CD14-positive monocyte (primary cell): ENCODE results near the gene EXO1. TPM values are rescaled to one million over a fixed set of nuclear protein-coding genes. Genes with fewer than 3 reads are reported as not detected.

Source experiments
- DNase-seq, 3 donors: peaks; one replicate each; pipeline ENCODE4 v3.0.0-alpha.2; 2011 to 2022
- H2AFZ ChIP-seq: 2 replicates; pipeline ENCODE4 v1.6.0; 2012; ENCODE audit warnings: mild to moderate bottlenecking, low read depth, low read length, inconsistent platforms; ENCODE audit not compliant: insufficient read depth, poor library complexity, severe bottlenecking
- H3K27ac ChIP-seq, 2 donors: 1 replicate in 1 of 2; 2 replicates in 1 of 2; pipeline ENCODE4 v1.5.1; 2012 to 2013; ENCODE audit warnings: low read length in 2 of 2, control low read depth in 1 of 2, inconsistent platforms in 1 of 2, low read depth in 1 of 2, mild to moderate bottlenecking in 1 of 2
- H3K27me3 ChIP-seq, 2 donors: one replicate each; pipeline versions ENCODE4 v1.6.0 to v1.6.1; 2011 to 2013; ENCODE audit warnings: low read length in 2 of 2; ENCODE audit not compliant: control insufficient read depth in 2 of 2, insufficient read depth in 2 of 2
- H3K36me3 ChIP-seq, 2 donors: replicated peaks in 1 of 2; 1 replicate in 1 of 2; 2 replicates in 1 of 2; pipeline versions ENCODE4 v1.5.1 to v1.6.1; 2012 to 2013; ENCODE audit warnings: low read length in 2 of 2, control low read depth in 1 of 2, inconsistent platforms in 1 of 2, mild to moderate bottlenecking in 1 of 2; ENCODE audit not compliant: insufficient read depth in 2 of 2, control insufficient read depth in 1 of 2
- H3K4me1 ChIP-seq, 2 donors: 1 replicate in 1 of 2; 2 replicates in 1 of 2; pipeline versions ENCODE4 v1.5.1 to v1.6.1; 2012 to 2013; ENCODE audit warnings: low read length in 2 of 2, control low read depth in 1 of 2, inconsistent platforms in 1 of 2, mild to moderate bottlenecking in 1 of 2, moderate library complexity in 1 of 2; ENCODE audit not compliant: insufficient read depth in 2 of 2, control insufficient read depth in 1 of 2
- H3K4me2 ChIP-seq: replicated peaks from 2 replicates; pipeline ENCODE3; 2012; ENCODE audit warnings: low read length, moderate library complexity, mild to moderate bottlenecking; ENCODE audit not compliant: poor library complexity, severe bottlenecking; ENCODE audit errors: extremely low read depth
- H3K4me3 ChIP-seq, 3 experiments: fragments of 200-600 bp in 1 of 3; sonication (generic) in 1 of 3; replicated peaks in 1 of 3; 1 replicate in 2 of 3; 2 replicates in 1 of 3; pipeline ENCODE4 v1.5.1; 2011 to 2013; ENCODE audit warnings: low read length in 3 of 3, mild to moderate bottlenecking in 3 of 3, control low read depth in 2 of 3, low read depth in 2 of 3, inconsistent platforms in 1 of 3, moderate library complexity in 1 of 3
- H3K79me2 ChIP-seq: 2 replicates; pipeline ENCODE4 v1.6.0; 2012; ENCODE audit warnings: mild to moderate bottlenecking, control low read depth, inconsistent platforms, low read length, moderate library complexity; ENCODE audit not compliant: insufficient read depth
- H3K9ac ChIP-seq: 2 replicates; pipeline ENCODE4 v1.6.0; 2017; ENCODE audit warnings: low read length, mild to moderate bottlenecking; ENCODE audit not compliant: insufficient read depth, poor library complexity, severe bottlenecking
- H3K9me3 ChIP-seq, 2 donors: replicated peaks in 1 of 2; 1 replicate in 1 of 2; 2 replicates in 1 of 2; pipeline versions ENCODE4 v1.5.1 to v1.6.1; 2012 to 2013; ENCODE audit warnings: low read length in 2 of 2, control low read depth in 1 of 2; ENCODE audit not compliant: control insufficient read depth in 1 of 2, insufficient read depth in 1 of 2
- H4K20me1 ChIP-seq: 2 replicates; pipeline ENCODE4 v1.6.0; 2012; ENCODE audit warnings: mild to moderate bottlenecking, low read length, control low read depth, moderate library complexity; ENCODE audit not compliant: insufficient read depth
- H3K27ac Mint-ChIP-seq, 7 donors: one replicate each; pipeline ENCODE4 v1.8.0; 2020; ENCODE audit warnings: mild to moderate bottlenecking in 7 of 7, mixed read lengths in 7 of 7, moderate library complexity in 6 of 7, inconsistent platforms in 2 of 7
- H3K27me3 Mint-ChIP-seq, 3 donors: one replicate each; pipeline ENCODE4 v1.8.0; 2021 to 2022; ENCODE audit warnings: low read depth in 3 of 3, mild to moderate bottlenecking in 3 of 3, mixed read lengths in 3 of 3, moderate library complexity in 3 of 3, inconsistent platforms in 1 of 3
- H3K36me3 Mint-ChIP-seq, 2 donors: one replicate each; pipeline ENCODE4 v1.8.0; 2020; ENCODE audit warnings: mixed read lengths in 2 of 2, inconsistent platforms in 1 of 2, mild to moderate bottlenecking in 1 of 2
- H3K4me1 Mint-ChIP-seq: one replicate; pipeline ENCODE4 v1.8.0; 2020; ENCODE audit warnings: mild to moderate bottlenecking, mixed read lengths
- H3K4me3 Mint-ChIP-seq, 2 donors: one replicate each; pipeline ENCODE4 v1.8.0; 2020; ENCODE audit warnings: mild to moderate bottlenecking in 2 of 2, mixed read lengths in 2 of 2, moderate library complexity in 1 of 2
- H3K9me3 Mint-ChIP-seq, 7 donors: one replicate each; pipeline ENCODE4 v1.8.0; 2020 to 2022; ENCODE audit warnings: mixed read lengths in 7 of 7, mild to moderate bottlenecking in 6 of 7, moderate library complexity in 6 of 7, inconsistent platforms in 2 of 7
- CTCF ChIP-seq: fragments of 200-600 bp; IDR thresholded peaks from one replicate; pipeline ENCODE4 v1.8.0; 2022; ENCODE audit warnings: antibody characterized with exemption, mild to moderate bottlenecking
- WGBS: methylation state at CpG from one replicate; pipeline ENCODE4 v1.1.5; 2013; ENCODE audit warnings: missing lambda C conversion rate; ENCODE audit not compliant: insufficient coverage; 5-methylcytosine and 5-hydroxymethylcytosine counted together
- intact Hi-C, 2 donors: fragments of 100-400 bp; cut with micrococcal nuclease; formaldehyde crosslinking; loops; one replicate each; pipeline versions ENCODE4 v1.15.0 to v1.15.1; 2023
- polyA plus RNA-seq, 3 donors: library from polyadenylated mRNA; depleted of rRNA in 1 of 3; unstranded in 2 of 3; stranded (reverse) in 1 of 3; fragments of 300-500 nt in 2 of 3; fragments of >200 nt in 1 of 3; fragmentation: Illumina TruSeq in 2 of 3; gene quantifications; 1 replicate in 2 of 3; 2 replicates in 1 of 3; pipeline ENCODE4 v1.2.3, GENCODE V29; 2012 to 2021

Gene EXO1
- polyA plus RNA-seq, 3 donors = 0.16 to 0.26 TPM; not detected in 1

GRCh38 chr1:241829468-241829867 is 18.5 kb upstream of the EXO1 start:
- no peak overlapping the region for H2AFZ ChIP-seq
- H3K9me3 ChIP-seq = no peaks in the 10 kb centered on the region
- no peak for TF ChIP-seq CTCF

GRCh38 chr1:241834733-241835377 is 13.1 kb upstream of the EXO1 start:
- Histone ChIP-seq H3K27me3 (peaks cover 0 to 3% of the 10 kb centered on the region in 2 donors), H2AFZ (no peak overlapping the region), H3K36me3 (no peaks in the 10 kb centered on the region), H3K27ac (no peak overlapping the region), H3K4me2 (no peak overlapping the region), H3K79me2 (no peaks in the 10 kb centered on the region), H3K4me1 (no peaks in the 10 kb centered on the region), H3K4me3 (no peak overlapping the region), H3K9me3 (no peaks in the 10 kb centered on the region), H3K9ac (no peak overlapping the region), H4K20me1 (no peaks in the 10 kb centered on the region)
- Mint-ChIP-seq H3K27ac (no peak overlapping the region), H3K36me3 (no peaks in the 10 kb centered on the region), H3K4me3 (no peak overlapping the region), H3K4me1 (peaks cover 3% of the 10 kb centered on the region), H3K27me3 (peaks cover 0 to 6% (median 0%) of the 10 kb centered on the region in 3 donors), H3K9me3 (no peaks in the 10 kb centered on the region)
- DNase-seq = peak in 1 of 3 donors; percentile 29
- peak; percentile 71 for TF ChIP-seq CTCF
- no CpG with 5 or more reads among the region's 1 CpG for WGBS
- intact Hi-C loops = loop anchor here in 1 of 2 donors (10.0 kb wide), 1 partner anchor 70 kb away; no protein-coding TSS in a partner anchor

More at GRCh38 chr1:241829468-241829867, 18.5 kb upstream of the EXO1 start:
- Mint-ChIP-seq H3K36me3 (no peaks in the 10 kb centered on the region), H3K4me3 (no peak overlapping the region), H3K4me1 (peaks cover 16% of the 10 kb centered on the region), H3K27me3 (peaks cover 0 to 2% (median 0%) of the 10 kb centered on the region in 3 donors), H3K9me3 (peaks cover 0 to 2% (median 0%) of the 10 kb centered on the region in 7 donors), H3K27ac (no peak overlapping the region)
- no peak overlapping the region for H3K9ac ChIP-seq
- H4K20me1 ChIP-seq = no peaks in the 10 kb centered on the region
- no peaks in the 10 kb centered on the region for H3K27me3 ChIP-seq
- no peak overlapping the region for H3K27ac ChIP-seq
- H3K4me2 ChIP-seq = no peak overlapping the region
- intact Hi-C loops = no loop called here
- H3K36me3 ChIP-seq = no peaks in the 10 kb centered on the region
- peaks cover 3 to 14% of the 10 kb centered on the region in 2 donors for H3K4me1 ChIP-seq
- no peak overlapping the region for H3K4me3 ChIP-seq
- DNase-seq = no peak
- no peaks in the 10 kb centered on the region for H3K79me2 ChIP-seq
